Smooth muscle cell of bladder (primary cell): ENCODE measurements around the gene PCDHGA2. TPM values are rescaled to one million over a fixed set of nuclear protein-coding genes. Genes with fewer than 3 reads are reported as not detected.

Source experiments
- total RNA-seq: library from RNA; depleted of rRNA; stranded (reverse); fragments of >200 nt; gene quantifications from 2 replicates; pipeline ENCODE4 v1.2.3, GENCODE V29; 2014

PCDHGA2 gene
- total RNA-seq, 1 donor from 2014 or later: 2.7 TPM

Other genes starting within 250 kb of the PCDHGA2 start
- 1.6 and 1.8 TPM in 2 replicates for gene PCDHB2, start 244.1 kb upstream of the PCDHGA2 start, total RNA-seq
- gene PCDHB3, start 238.3 kb upstream of the PCDHGA2 start, total RNA-seq: 0.55 and 0.57 TPM in 2 replicates
- gene PCDHB4, start 216.9 kb upstream of the PCDHGA2 start, total RNA-seq: 0.09 and 0.14 TPM in 2 replicates
- 0.57 and 1.4 TPM in 2 replicates for gene PCDHB5, start 203.6 kb upstream of the PCDHGA2 start, total RNA-seq
- under 0.01 and 0.09 TPM in 2 replicates for gene PCDHB6, start 188.7 kb upstream of the PCDHGA2 start, total RNA-seq
- gene PCDHB7, start 166.1 kb upstream of the PCDHGA2 start, total RNA-seq: 0.18 and 0.71 TPM in 2 replicates
- 0.09 and 0.43 TPM in 2 replicates for gene PCDHB8, start 161.0 kb upstream of the PCDHGA2 start, total RNA-seq
- 0.18 and 0.85 TPM in 2 replicates for gene PCDHB16, start 156.4 kb upstream of the PCDHGA2 start, total RNA-seq
- gene PCDHB9, start 151.6 kb upstream of the PCDHGA2 start, total RNA-seq: 0.09 and 0.14 TPM in 2 replicates
- gene PCDHB10, start 146.4 kb upstream of the PCDHGA2 start, total RNA-seq: 0.28 and 0.71 TPM in 2 replicates
- 0.18 and 0.28 TPM in 2 replicates for gene PCDHB11, start 139.1 kb upstream of the PCDHGA2 start, total RNA-seq
- 0.09 and 0.43 TPM in 2 replicates for gene PCDHB12, start 130.0 kb upstream of the PCDHGA2 start, total RNA-seq
- gene PCDHB13, start 124.8 kb upstream of the PCDHGA2 start, total RNA-seq: 0.28 TPM in 2 replicates
- gene PCDHB14, start 115.4 kb upstream of the PCDHGA2 start, total RNA-seq: 0.46 and 0.85 TPM in 2 replicates
- 0.46 and 0.71 TPM in 2 replicates for gene PCDHB15, start 93.4 kb upstream of the PCDHGA2 start, total RNA-seq
- 0.14 and 0.18 TPM in 2 replicates for gene SLC25A2, start 34.7 kb upstream of the PCDHGA2 start, total RNA-seq
- gene TAF7, start 18.0 kb upstream of the PCDHGA2 start, total RNA-seq: 75.2 and 97.5 TPM in 2 replicates
- 1.1 TPM in 2 replicates for gene PCDHGA1, start 8.2 kb upstream of the PCDHGA2 start, total RNA-seq
- 0.85 and 1.4 TPM in 2 replicates for gene PCDHGA3, start 5.1 kb downstream of the PCDHGA2 start, total RNA-seq
- 2.3 and 3.3 TPM in 2 replicates for gene PCDHGB1, start 11.3 kb downstream of the PCDHGA2 start, total RNA-seq
- 3.3 and 4.5 TPM in 2 replicates for gene PCDHGA4, start 16.3 kb downstream of the PCDHGA2 start, total RNA-seq
- gene PCDHGB2, start 21.2 kb downstream of the PCDHGA2 start, total RNA-seq: 2.4 and 2.7 TPM in 2 replicates
- 1.3 TPM in 2 replicates for gene PCDHGA5, start 25.4 kb downstream of the PCDHGA2 start, total RNA-seq
- gene PCDHGB3, start 31.5 kb downstream of the PCDHGA2 start, total RNA-seq: 5.3 and 5.4 TPM in 2 replicates
- 3.0 and 3.2 TPM in 2 replicates for gene PCDHGA6, start 35.1 kb downstream of the PCDHGA2 start, total RNA-seq
- gene PCDHGA7, start 44.0 kb downstream of the PCDHGA2 start, total RNA-seq: 4.1 and 4.6 TPM in 2 replicates
- gene PCDHGB4, start 48.9 kb downstream of the PCDHGA2 start, total RNA-seq: 26.9 and 27.5 TPM in 2 replicates
- 3.0 and 3.3 TPM in 2 replicates for gene PCDHGA8, start 53.9 kb downstream of the PCDHGA2 start, total RNA-seq
- 15.9 and 19.9 TPM in 2 replicates for gene PCDHGB5, start 59.2 kb downstream of the PCDHGA2 start, total RNA-seq
- gene PCDHGA9, start 64.0 kb downstream of the PCDHGA2 start, total RNA-seq: 2.7 and 3.1 TPM in 2 replicates
- 2.7 and 3.1 TPM in 2 replicates for gene PCDHGB6, start 69.3 kb downstream of the PCDHGA2 start, total RNA-seq
- gene PCDHGA10, start 74.2 kb downstream of the PCDHGA2 start, total RNA-seq: 4.3 and 5.4 TPM in 2 replicates
- gene PCDHGB7, start 78.9 kb downstream of the PCDHGA2 start, total RNA-seq: 6.3 and 6.9 TPM in 2 replicates
- 6.4 and 8.5 TPM in 2 replicates for gene PCDHGA11, start 82.3 kb downstream of the PCDHGA2 start, total RNA-seq
- gene PCDHGA12, start 91.7 kb downstream of the PCDHGA2 start, total RNA-seq: 9.1 and 11.7 TPM in 2 replicates
- gene PCDHGC3, start 137.2 kb downstream of the PCDHGA2 start, total RNA-seq: 38.1 and 41.7 TPM in 2 replicates
- gene PCDHGC4, start 146.3 kb downstream of the PCDHGA2 start, total RNA-seq: 1.7 TPM in 2 replicates
- gene PCDHGC5, start 150.3 kb downstream of the PCDHGA2 start, total RNA-seq: 1.3 and 2.6 TPM in 2 replicates